Neural cell (in vitro differentiated cells): ENCODE measurements around the gene ZCCHC24. TPM values are rescaled to one million over a fixed set of nuclear protein-coding genes. Genes with fewer than 3 reads are reported as not detected.

ENCODE experiments used
- H2AFZ ChIP-seq: fragments of 200-600, 300-800 bp; sonication (generic), shearing (Covaris generic); 2 replicates; pipeline ENCODE4 v1.6.0; 2014; ENCODE audit warnings: low read depth, mild to moderate bottlenecking, antibody characterized with exemption, low read length, moderate library complexity
- H3F3A ChIP-seq: fragments of 200-600 bp; shearing (Covaris generic); 2 replicates; pipeline ENCODE4 v1.6.1; 2016; ENCODE audit warnings: mild to moderate bottlenecking, moderate library complexity, mixed read lengths, antibody characterized with exemption, low read length; ENCODE audit not compliant: insufficient read depth, poor library complexity, severe bottlenecking
- H3K27ac ChIP-seq: fragments of 200-600, 300-800 bp; sonication (generic), shearing (Covaris generic); 2 replicates; pipeline ENCODE4 v1.5.1; 2014; ENCODE audit warnings: mild to moderate bottlenecking, low read length, moderate library complexity
- H3K27me3 ChIP-seq: fragments of 300-800, 200-600 bp; sonication (generic), shearing (Covaris generic); 2 replicates; pipeline ENCODE4 v1.6.0; 2014; ENCODE audit warnings: mild to moderate bottlenecking, low read depth, low read length, moderate library complexity; ENCODE audit not compliant: insufficient read depth
- H3K36me3 ChIP-seq: fragments of 300-800, 200-600 bp; sonication (generic), shearing (Covaris generic); 2 replicates; pipeline ENCODE4 v1.5.1; 2014; ENCODE audit warnings: mild to moderate bottlenecking, antibody characterized with exemption, low read length, moderate library complexity; ENCODE audit not compliant: insufficient read depth
- H3K4me2 ChIP-seq: fragments of 300-800, 200-600 bp; sonication (generic), shearing (Covaris generic); 2 replicates; pipeline ENCODE4 v1.6.0; 2014; ENCODE audit warnings: mild to moderate bottlenecking, low read length
- H3K4me3 ChIP-seq: fragments of 300-800, 200-600 bp; sonication (generic), shearing (Covaris generic); 2 replicates; pipeline ENCODE4 v1.5.1; 2014; ENCODE audit warnings: mild to moderate bottlenecking, low read length, moderate library complexity
- H3K79me2 ChIP-seq: fragments of 200-600 bp; shearing (Covaris generic); replicated peaks from 2 replicates; pipeline ENCODE4 v1.6.0; 2014; ENCODE audit warnings: mild to moderate bottlenecking, low read length, moderate library complexity; ENCODE audit not compliant: insufficient read depth
- H3K9ac ChIP-seq: fragments of 300-800, 200-600 bp; sonication (generic), shearing (Covaris generic); 2 replicates; pipeline ENCODE4 v1.6.1; 2016; ENCODE audit warnings: mild to moderate bottlenecking, low read length, mixed read lengths
- H3K9me2 ChIP-seq: fragments of 200-600 bp; shearing (Covaris generic); 2 replicates; pipeline ENCODE4 v1.6.1; 2016; ENCODE audit warnings: mild to moderate bottlenecking, low read length, mixed read lengths; ENCODE audit not compliant: insufficient read depth
- H3K9me3 ChIP-seq: fragments of 200-600, 300-800 bp; sonication (generic), shearing (Covaris generic); 2 replicates; pipeline ENCODE4 v1.6.1; 2016; ENCODE audit warnings: mild to moderate bottlenecking, mixed run types, low read length, moderate library complexity, mixed read lengths
- H4K20me1 ChIP-seq: fragments of 200-600 bp; shearing (Covaris generic); 2 replicates; pipeline ENCODE4 v1.6.1; 2016; ENCODE audit warnings: mild to moderate bottlenecking, mixed run types; ENCODE audit not compliant: insufficient read depth
- CTCF ChIP-seq: fragments of 450-650 bp; IDR thresholded peaks from 2 replicates; pipeline ENCODE4 v1.5.1; 2014; ENCODE audit warnings: antibody characterized with exemption, mild to moderate bottlenecking, moderate library complexity; ENCODE audit not compliant: poor library complexity, severe bottlenecking
- EP300 ChIP-seq: fragments of 450-650 bp; conservative IDR thresholded peaks from 2 replicates; pipeline ENCODE4 v1.6.1; 2014; ENCODE audit warnings: antibody characterized with exemption, mild to moderate bottlenecking, moderate library complexity; ENCODE audit not compliant: poor library complexity, severe bottlenecking
- EZH2 ChIP-seq: fragments of 200-600, 300-800 bp; shearing (Covaris generic), sonication (generic); IDR thresholded peaks from 2 replicates; pipeline ENCODE4 v1.6.1; 2014; ENCODE audit warnings: antibody characterized with exemption, low read length, borderline replicate concordance, mild to moderate bottlenecking; ENCODE audit not compliant: insufficient read depth, poor library complexity, severe bottlenecking
- MXI1 ChIP-seq: fragments of 450-650 bp; conservative IDR thresholded peaks from 2 replicates; pipeline ENCODE4 v1.6.1; 2014; ENCODE audit warnings: antibody characterized with exemption, mild to moderate bottlenecking; ENCODE audit not compliant: poor library complexity, severe bottlenecking
- POLR2AphosphoS5 ChIP-seq: IDR thresholded peaks from 2 replicates; pipeline ENCODE4 v1.6.1; 2012
- RAD21 ChIP-seq: fragments of 450-650 bp; conservative IDR thresholded peaks from 2 replicates; pipeline ENCODE4 v1.6.1; 2014; ENCODE audit warnings: antibody characterized with exemption, mild to moderate bottlenecking, moderate library complexity
- REST ChIP-seq: IDR thresholded peaks from 2 replicates; pipeline ENCODE4 v1.6.1; 2012; ENCODE audit warnings: borderline replicate concordance
- SMC3 ChIP-seq: fragments of 450-650 bp; conservative IDR thresholded peaks from 2 replicates; pipeline ENCODE4 v1.6.1; 2014; ENCODE audit warnings: antibody characterized with exemption, mild to moderate bottlenecking, moderate library complexity; ENCODE audit not compliant: poor library complexity
- TAF1 ChIP-seq: IDR thresholded peaks from 2 replicates; pipeline ENCODE4 v1.6.1; 2012; ENCODE audit warnings: low read depth
- polyA plus RNA-seq: library from polyadenylated mRNA; depleted of rRNA; stranded (reverse); fragments of >200 nt; gene quantifications from 2 replicates; pipeline ENCODE4 v1.2.3, GENCODE V29; 2014

ZCCHC24 gene
- polyA plus RNA-seq, 1 donor from 2014 or later = not detected

DNA sequence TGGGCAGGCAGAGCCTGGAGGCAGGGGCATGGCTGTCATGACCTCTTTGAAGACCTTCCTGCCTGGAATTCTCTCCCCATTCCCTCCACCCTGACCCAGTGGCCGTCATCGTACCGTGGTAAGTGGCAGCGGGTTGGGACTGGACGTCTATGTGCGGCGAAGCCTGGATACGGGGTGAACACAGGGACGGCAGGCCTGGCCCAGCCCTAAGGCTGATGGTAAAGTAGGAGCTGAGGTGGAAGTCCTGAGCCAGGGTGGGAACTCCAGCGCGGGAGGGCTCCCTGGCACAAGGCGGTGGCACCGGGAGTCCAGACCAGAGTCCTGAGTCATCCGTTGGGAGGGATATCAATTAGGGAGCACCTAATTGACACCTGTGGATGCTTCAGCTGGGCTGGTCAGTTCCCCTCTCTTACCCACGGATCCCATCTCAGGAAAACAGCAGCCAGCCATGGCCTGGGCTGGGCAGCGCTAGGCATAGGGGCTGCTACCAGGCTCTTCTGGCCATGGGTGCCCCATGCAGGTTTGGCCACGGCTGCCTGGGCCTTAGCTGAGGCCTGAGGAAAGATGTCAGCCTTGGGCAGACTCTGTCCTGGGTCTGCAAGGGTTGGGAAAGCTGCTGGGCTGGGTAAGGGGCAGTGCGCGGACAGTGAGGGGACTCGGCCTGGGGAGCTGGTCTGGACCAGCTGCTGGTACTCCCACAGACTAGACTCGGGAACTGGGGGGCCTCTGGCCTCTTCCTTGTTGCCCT, 94.8 kb downstream of the ZCCHC24 start:
- Histone ChIP-seq H3K27ac (no peak overlapping the region), H3F3A (no peaks in the 10 kb centered on the region), H3K79me2 (no peaks in the 10 kb centered on the region), H3K9ac (no peak overlapping the region), H3K9me3 (no peaks in the 10 kb centered on the region), H3K36me3 (no peaks in the 10 kb centered on the region), H3K4me2 (no peak overlapping the region), H2AFZ (no peak overlapping the region), H3K27me3 (no peaks in the 10 kb centered on the region), H3K4me3 (no peak overlapping the region), H3K9me2 (no peaks in the 10 kb centered on the region), H4K20me1 (no peaks in the 10 kb centered on the region)
- TF ChIP-seq POLR2AphosphoS5 = no peak
- TF ChIP-seq REST = no peak
- TF ChIP-seq RAD21 = no peak

- no peak overlapping the region for H3K4me2 ChIP-seq
- H3F3A ChIP-seq = no peaks in the 10 kb centered on the region
- no peaks in the 10 kb centered on the region for H3K79me2 ChIP-seq
- H2AFZ ChIP-seq = no peak overlapping the region
- H3K27ac ChIP-seq = no peak overlapping the region
- H3K9me2 ChIP-seq = no peaks in the 10 kb centered on the region
- no peaks in the 10 kb centered on the region for H3K36me3 ChIP-seq
- H3K9ac ChIP-seq = no peak overlapping the region
- no peaks in the 10 kb centered on the region for H4K20me1 ChIP-seq
- no peak for TF ChIP-seq MXI1
- no peak for TF ChIP-seq REST
- TF ChIP-seq CTCF = no peak
- no peak for TF ChIP-seq EZH2
- TF ChIP-seq RAD21 = no peak
- no peak for TF ChIP-seq TAF1
- no peak for TF ChIP-seq POLR2AphosphoS5
- TF ChIP-seq SMC3 = no peak
- TF ChIP-seq EP300 = no peak
- no peak overlapping the region for H3K4me3 ChIP-seq
- H3K9me3 ChIP-seq = no peaks in the 10 kb centered on the region
- no peaks in the 10 kb centered on the region for H3K27me3 ChIP-seq
Observed at GRCh38 chr10:79349766-79350406, 95.5 kb downstream of the ZCCHC24 start.
